Measurements from ENCODE around the gene KIRREL3. TPM values are rescaled to one million over a fixed set of nuclear protein-coding genes. Genes with fewer than 3 reads are reported as not detected.

KIRREL3 gene
- total and polyA plus RNA-seq, 4 donors: 0.02 to 0.71 (median 0.15) TPM; not detected in 1

DNA sequence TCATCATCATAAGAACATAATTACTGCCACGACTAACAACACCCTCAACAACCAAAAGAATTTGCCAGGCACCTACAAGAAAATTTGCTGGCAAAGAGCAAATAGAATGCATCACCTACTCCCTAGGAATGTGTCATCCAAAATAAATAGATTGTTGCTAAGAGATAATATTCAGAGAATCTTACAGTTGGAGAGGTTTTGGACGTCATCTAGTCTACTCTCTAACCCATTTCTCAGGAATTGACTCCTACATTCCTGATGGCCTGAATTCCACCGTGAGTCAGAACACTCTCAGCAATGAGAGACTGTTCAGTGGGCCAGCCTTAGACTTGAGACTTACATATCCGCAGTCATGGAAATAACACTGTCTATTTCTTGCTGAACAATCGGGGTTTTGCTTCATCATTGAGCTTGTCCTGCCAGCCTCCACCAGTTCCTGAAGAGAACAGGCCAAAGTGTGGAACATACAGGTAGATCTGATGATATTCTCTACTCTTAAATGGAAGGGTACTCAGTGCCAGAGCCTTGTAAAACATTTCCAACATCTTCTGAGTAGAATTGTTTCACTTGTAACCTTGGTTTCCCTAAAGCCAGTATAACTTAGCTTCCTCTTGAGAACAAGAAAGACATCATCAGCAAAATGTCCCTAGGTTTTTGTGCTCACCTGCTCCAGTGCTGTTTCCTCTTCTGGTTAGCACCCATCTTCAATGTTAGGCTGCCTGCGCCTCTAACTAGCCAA is 8.3 kb downstream of the KIRREL3 start:
- Histone ChIP-seq H3K4me3 (no peak overlapping the region), H3K9me3 (ENCODE audit: control insufficient read depth in 4 of 4, insufficient read depth in 3 of 4, low read length in 3 of 4) (no peaks in the 10 kb centered on the region), H3K27me3 (ENCODE audit: control insufficient read depth in 3 of 3, insufficient read depth in 3 of 3, low read length in 2 of 3) (peaks cover 0 to 12% (median 10%) of the 10 kb centered on the region in 3 donors), H3K9ac (ENCODE audit: insufficient read depth in 1 of 2, low read length in 2 of 2) (no peak overlapping the region), H3K4me1 (ENCODE audit: control insufficient read depth in 5 of 5, insufficient read depth in 5 of 5, low read length in 5 of 5) (no peaks in the 10 kb centered on the region), H3K27ac (ENCODE audit: low read depth in 1 of 2, low read length in 1 of 2) (no peak overlapping the region), H3K36me3 (ENCODE audit: control insufficient read depth in 4 of 4, insufficient read depth in 4 of 4, low read length in 4 of 4) (no peaks in the 10 kb centered on the region)
- DNase-seq (no peak), ATAC-seq (ENCODE audit: insufficient read depth, low FRiP score) (no peak)
- TF ChIP-seq, protein P1, sequence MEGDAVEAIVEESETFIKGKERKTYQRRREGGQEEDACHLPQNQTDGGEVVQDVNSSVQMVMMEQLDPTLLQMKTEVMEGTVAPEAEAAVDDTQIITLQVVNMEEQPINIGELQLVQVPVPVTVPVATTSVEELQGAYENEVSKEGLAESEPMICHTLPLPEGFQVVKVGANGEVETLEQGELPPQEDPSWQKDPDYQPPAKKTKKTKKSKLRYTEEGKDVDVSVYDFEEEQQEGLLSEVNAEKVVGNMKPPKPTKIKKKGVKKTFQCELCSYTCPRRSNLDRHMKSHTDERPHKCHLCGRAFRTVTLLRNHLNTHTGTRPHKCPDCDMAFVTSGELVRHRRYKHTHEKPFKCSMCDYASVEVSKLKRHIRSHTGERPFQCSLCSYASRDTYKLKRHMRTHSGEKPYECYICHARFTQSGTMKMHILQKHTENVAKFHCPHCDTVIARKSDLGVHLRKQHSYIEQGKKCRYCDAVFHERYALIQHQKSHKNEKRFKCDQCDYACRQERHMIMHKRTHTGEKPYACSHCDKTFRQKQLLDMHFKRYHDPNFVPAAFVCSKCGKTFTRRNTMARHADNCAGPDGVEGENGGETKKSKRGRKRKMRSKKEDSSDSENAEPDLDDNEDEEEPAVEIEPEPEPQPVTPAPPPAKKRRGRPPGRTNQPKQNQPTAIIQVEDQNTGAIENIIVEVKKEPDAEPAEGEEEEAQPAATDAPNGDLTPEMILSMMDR (IDR thresholded peaks at IDR 0.05; ENCODE audit: control extremely low read depth, extremely low read depth): no peak
- WGBS, 2 donors: 80 to 84% methylated on average over 6 of the region's 6 CpGs

DNA sequence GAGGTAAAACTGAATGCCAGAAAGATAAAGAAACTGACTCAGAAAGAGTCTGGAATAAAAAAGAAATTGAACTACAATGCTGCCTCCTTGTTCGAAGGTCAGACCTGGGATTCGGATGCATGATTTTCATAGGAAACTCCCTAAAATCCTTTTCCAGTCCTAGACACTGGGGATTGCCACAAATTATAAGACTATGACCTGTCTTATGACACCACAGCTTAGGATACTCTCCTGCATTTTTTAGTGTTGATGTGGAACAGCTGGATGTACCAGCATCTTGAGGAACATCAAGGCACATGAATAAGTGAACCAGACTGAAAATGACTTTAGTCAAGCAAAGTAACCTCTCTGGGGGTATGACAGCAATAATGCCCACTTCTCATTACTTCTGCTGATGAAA is 9.0 kb downstream of the KIRREL3 start:
- DNase-seq (no peak), ATAC-seq (ENCODE audit: insufficient read depth, low FRiP score) (no peak)
- H3K27ac ChIP-seq (ENCODE audit: low read depth in 1 of 2, low read length in 1 of 2): no peak overlapping the region
- H3K36me3 ChIP-seq (ENCODE audit: control insufficient read depth in 4 of 4, insufficient read depth in 4 of 4, low read length in 4 of 4): no peaks in the 10 kb centered on the region
- H3K27me3 ChIP-seq (ENCODE audit: control insufficient read depth in 3 of 3, insufficient read depth in 3 of 3, low read length in 2 of 3): peaks cover 0 to 8% (median 4%) of the 10 kb centered on the region in 3 donors
- H3K4me1 ChIP-seq (ENCODE audit: control insufficient read depth in 5 of 5, insufficient read depth in 5 of 5, low read length in 5 of 5): no peaks in the 10 kb centered on the region
- 88 to 98% methylated on average over 2 of the region's 2 CpGs for WGBS, 2 donors
- no peak overlapping the region for H3K4me3 ChIP-seq
- H3K9me3 ChIP-seq (ENCODE audit: control insufficient read depth in 4 of 4, insufficient read depth in 3 of 4, low read length in 3 of 4): no peaks in the 10 kb centered on the region
- H3K9ac ChIP-seq (ENCODE audit: insufficient read depth in 1 of 2, low read length in 2 of 2): no peak overlapping the region
- TF ChIP-seq, protein P1 (IDR thresholded peaks at IDR 0.05; ENCODE audit: control extremely low read depth, extremely low read depth): no peak

DNA sequence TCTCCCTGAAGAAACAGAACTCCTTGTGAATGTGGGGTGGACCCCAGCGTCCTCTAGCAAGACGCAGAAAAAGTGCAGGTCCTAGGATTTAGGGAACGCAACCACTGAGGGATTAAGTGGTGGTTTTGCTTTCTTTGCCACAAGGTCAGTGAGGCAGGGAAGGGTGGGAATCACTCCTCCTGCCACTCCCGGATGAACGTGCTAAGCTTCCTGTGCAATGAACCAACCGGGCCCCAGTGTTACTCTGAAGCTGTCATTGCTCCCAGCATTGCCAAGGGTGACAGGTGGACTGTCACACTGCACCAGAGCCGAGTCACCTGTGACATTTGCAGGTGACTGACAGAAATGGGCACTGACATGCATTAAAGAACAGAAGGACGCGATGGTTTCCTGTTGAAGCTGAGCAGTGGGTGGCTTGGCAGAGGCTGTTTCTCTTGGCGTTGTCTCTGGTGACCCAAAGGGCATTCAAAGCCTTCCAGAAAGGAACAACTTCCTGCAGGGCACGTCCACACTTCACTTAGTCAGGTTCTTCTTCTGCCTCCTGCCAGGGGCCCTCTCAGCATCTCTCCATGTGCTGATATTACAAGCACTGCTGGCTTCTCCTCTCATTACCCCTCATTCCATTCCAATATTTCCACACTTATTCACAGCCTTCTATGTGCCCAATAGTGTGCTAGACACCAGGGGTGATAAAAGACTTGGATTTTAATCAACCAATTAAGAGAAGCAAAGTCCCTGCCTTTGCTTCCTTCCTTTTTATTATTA is 9.7 kb downstream of the KIRREL3 start:
- H3K4me1 ChIP-seq (ENCODE audit: control insufficient read depth in 5 of 5, insufficient read depth in 5 of 5, low read length in 5 of 5): no peaks in the 10 kb centered on the region
- TF ChIP-seq, protein P1 (IDR thresholded peaks at IDR 0.05; ENCODE audit: control extremely low read depth, extremely low read depth): no peak
- H3K27me3 ChIP-seq (ENCODE audit: control insufficient read depth in 3 of 3, insufficient read depth in 3 of 3, low read length in 2 of 3): peaks cover 0 to 6% (median 3%) of the 10 kb centered on the region in 3 donors
- no peak overlapping the region for H3K27ac ChIP-seq (ENCODE audit: low read depth in 1 of 2, low read length in 1 of 2)
- no peaks in the 10 kb centered on the region for H3K36me3 ChIP-seq (ENCODE audit: control insufficient read depth in 4 of 4, insufficient read depth in 4 of 4, low read length in 4 of 4)
- WGBS, 2 donors: 53 to 54% methylated on average over 11 of the region's 11 CpGs
- no peak overlapping the region for H3K4me3 ChIP-seq
- H3K9ac ChIP-seq (ENCODE audit: insufficient read depth in 1 of 2, low read length in 2 of 2): no peak overlapping the region
- ATAC-seq (ENCODE audit: insufficient read depth, low FRiP score) (no peak), DNase-seq (no peak)
- H3K9me3 ChIP-seq (ENCODE audit: control insufficient read depth in 4 of 4, insufficient read depth in 3 of 4, low read length in 3 of 4): no peaks in the 10 kb centered on the region
